Measurements from ENCODE around the gene LRRC59.
"Not testable (repeated sequence)": the region's sequence is repeated elsewhere in the genome, so short reads cannot be mapped to it uniquely, and the experiment has no call there.

The LRRC59 gene

GRCh38 chr17:50397111-50397918, at the start of gene LRRC59:
Gene LRRC59 (minus strand): TSS chr17:50397523. CDS start chr17:50397317, 206 bp downstream.
- DNase-seq = peak; percentile 80 to 95 (median 89)

- DNase-seq = no peak
Observed at GRCh38 chr17:50445730-50446325, 48.5 kb upstream of the LRRC59 start.

- DNase-seq = no peak
Observed at GRCh38 chr17:50444841-50445715, 47.8 kb upstream of the LRRC59 start.

- DNase-seq = no peak
Observed at GRCh38 chr17:50443505-50443974, 46.2 kb upstream of the LRRC59 start.

GRCh38 chr17:50440838-50441829, 43.8 kb upstream of the LRRC59 start:
- DNase-seq = no peak

GRCh38 chr17:50440172-50440837, 43.0 kb upstream of the LRRC59 start:
- no peak for DNase-seq

GRCh38 chr17:50439008-50439407, 41.7 kb upstream of the LRRC59 start:
- no peak for DNase-seq

GRCh38 chr17:50437409-50437808, 40.1 kb upstream of the LRRC59 start:
- DNase-seq = no peak

- no peak for DNase-seq
Observed at GRCh38 chr17:50432125-50432762, 34.9 kb upstream of the LRRC59 start.

- DNase-seq = no peak
Observed at GRCh38 chr17:50430821-50431618, 33.7 kb upstream of the LRRC59 start.

GRCh38 chr17:50429793-50430192, 32.5 kb upstream of the LRRC59 start:
- no peak for DNase-seq

GRCh38 chr17:50428831-50429424, 31.6 kb upstream of the LRRC59 start:
- no peak for DNase-seq

- DNase-seq = not testable (repeated sequence)
Observed at GRCh38 chr17:50428126-50428525, 30.8 kb upstream of the LRRC59 start.

- DNase-seq = peak in 1 of 6 experiments; percentile 37
Observed at GRCh38 chr17:50426814-50427787, 29.8 kb upstream of the LRRC59 start.

- no peak for DNase-seq
Observed at GRCh38 chr17:50426472-50426782, 29.1 kb upstream of the LRRC59 start.

- peak; percentile 25 to 66 (median 52) for DNase-seq
Observed at GRCh38 chr17:50425682-50426471, 28.6 kb upstream of the LRRC59 start, which contains the start of gene ACSF2. Gene ACSF2 (plus strand): TSS chr17:50426218. CDS start chr17:50426262, 44 bp downstream.

GRCh38 chr17:50424996-50425681, 27.8 kb upstream of the LRRC59 start:
- no peak for DNase-seq

All from stimulated activated naive CD4-positive, alpha-beta T cell (primary cell).